ENCODE measurements around the gene PRKG1. TPM values are rescaled to one million over a fixed set of nuclear protein-coding genes. Genes with fewer than 3 reads are reported as not detected.

PRKG1 gene
- total RNA-seq, 1 experiment from 2014 or later, result 0.21 TPM

GRCh38 chr10:51691135-51691534, 616.8 kb downstream of the PRKG1 start:
- no peak for TF ChIP-seq CTCF (IDR thresholded peaks at IDR 0.05; ENCODE audit: unreplicated experiment)
- no TSS peak for BruUV-seq (replicated peaks)
- no peak overlapping the region for H3K4me3 Mint-ChIP-seq (ENCODE audit: low read depth, unreplicated experiment)
- intact Hi-C loops (cut with micrococcal nuclease; ENCODE audit: unreplicated experiment), result loop anchor here (10.0 kb wide), 1 partner anchor 524 kb away; no protein-coding TSS in a partner anchor
- peaks cover 11% of the 10 kb centered on the region for H3K4me1 Mint-ChIP-seq (ENCODE audit: low read depth, unreplicated experiment)
- CTCF ChIA-PET, result interaction anchor here (0.7 to 1.3 kb wide), 4 partner anchors 10 to 47 kb away, joined by 3 to 8 read pairs (median 6); no protein-coding TSS in a partner anchor
- no peaks in the 10 kb centered on the region for H3K27me3 Mint-ChIP-seq (ENCODE audit: unreplicated experiment)
- no peak overlapping the region for H3K27ac Mint-ChIP-seq (ENCODE audit: unreplicated experiment)
- no peak for DNase-seq
- peaks cover 5% of the 10 kb centered on the region for H3K9me3 Mint-ChIP-seq (ENCODE audit: low read depth, unreplicated experiment)
- no peaks in the 10 kb centered on the region for H3K36me3 Mint-ChIP-seq (ENCODE audit: insufficient read depth, unreplicated experiment)

- DNase-seq, result no peak
- CTCF ChIA-PET, result no interaction called here
- H3K4me3 Mint-ChIP-seq (ENCODE audit: low read depth, unreplicated experiment), result no peak overlapping the region
- H3K4me1 Mint-ChIP-seq (ENCODE audit: low read depth, unreplicated experiment), result peaks cover 22% of the 10 kb centered on the region
- peaks cover 5% of the 10 kb centered on the region for H3K9me3 Mint-ChIP-seq (ENCODE audit: low read depth, unreplicated experiment)
- TF ChIP-seq CTCF (IDR thresholded peaks at IDR 0.05; ENCODE audit: unreplicated experiment), result no peak
- no TSS peak for BruUV-seq (replicated peaks)
- H3K27ac Mint-ChIP-seq (ENCODE audit: unreplicated experiment), result no peak overlapping the region
- no peaks in the 10 kb centered on the region for H3K27me3 Mint-ChIP-seq (ENCODE audit: unreplicated experiment)
- intact Hi-C loops (cut with micrococcal nuclease; ENCODE audit: unreplicated experiment), result loop anchor here (10.0 kb wide), 1 partner anchor 521 kb away; no protein-coding TSS in a partner anchor
- H3K36me3 Mint-ChIP-seq (ENCODE audit: insufficient read depth, unreplicated experiment), result peaks cover 18% of the 10 kb centered on the region
These were observed 619.9 kb downstream of the PRKG1 start for GRCh38 chr10:51694086-51694768.

GRCh38 chr10:51696251-51696650, 622.0 kb downstream of the PRKG1 start:
- CTCF ChIA-PET, result no interaction called here
- intact Hi-C loops (cut with micrococcal nuclease; ENCODE audit: unreplicated experiment), result loop anchor here (10.0 kb wide), 1 partner anchor 519 kb away; no protein-coding TSS in a partner anchor
- H3K27ac Mint-ChIP-seq (ENCODE audit: unreplicated experiment), result no peak overlapping the region

GRCh38 chr10:51698473-51699063, 624.3 kb downstream of the PRKG1 start:
- CTCF ChIA-PET, result no interaction called here
- Mint-ChIP-seq H3K27ac (ENCODE audit: unreplicated experiment) (peak overlapping the region; percentile 98), H3K36me3 (ENCODE audit: insufficient read depth, unreplicated experiment) (peaks cover 28% of the 10 kb centered on the region), H3K9me3 (ENCODE audit: low read depth, unreplicated experiment) (no peaks in the 10 kb centered on the region), H3K4me3 (ENCODE audit: low read depth, unreplicated experiment) (peak overlapping the region; percentile 94), H3K27me3 (ENCODE audit: unreplicated experiment) (no peaks in the 10 kb centered on the region), H3K4me1 (ENCODE audit: low read depth, unreplicated experiment) (peaks cover 11% of the 10 kb centered on the region)
- BruUV-seq (replicated peaks), result no TSS peak
- no peak for DNase-seq
- intact Hi-C loops (cut with micrococcal nuclease; ENCODE audit: unreplicated experiment), result loop anchor here (10.0 kb wide), 1 partner anchor 516 kb away; no protein-coding TSS in a partner anchor
- no peak for TF ChIP-seq CTCF (IDR thresholded peaks at IDR 0.05; ENCODE audit: unreplicated experiment)

More at GRCh38 chr10:51696251-51696650, 622.0 kb downstream of the PRKG1 start:
- Mint-ChIP-seq H3K9me3 (ENCODE audit: low read depth, unreplicated experiment) (no peaks in the 10 kb centered on the region), H3K27me3 (ENCODE audit: unreplicated experiment) (no peaks in the 10 kb centered on the region), H3K4me1 (ENCODE audit: low read depth, unreplicated experiment) (peaks cover 11% of the 10 kb centered on the region), H3K4me3 (ENCODE audit: low read depth, unreplicated experiment) (no peak overlapping the region), H3K36me3 (ENCODE audit: insufficient read depth, unreplicated experiment) (peaks cover 28% of the 10 kb centered on the region)
- no peak for DNase-seq
- no TSS peak for BruUV-seq (replicated peaks)
- TF ChIP-seq CTCF (IDR thresholded peaks at IDR 0.05; ENCODE audit: unreplicated experiment), result no peak
